ENCODE data around the gene RBM19.

The RBM19 gene

DNA sequence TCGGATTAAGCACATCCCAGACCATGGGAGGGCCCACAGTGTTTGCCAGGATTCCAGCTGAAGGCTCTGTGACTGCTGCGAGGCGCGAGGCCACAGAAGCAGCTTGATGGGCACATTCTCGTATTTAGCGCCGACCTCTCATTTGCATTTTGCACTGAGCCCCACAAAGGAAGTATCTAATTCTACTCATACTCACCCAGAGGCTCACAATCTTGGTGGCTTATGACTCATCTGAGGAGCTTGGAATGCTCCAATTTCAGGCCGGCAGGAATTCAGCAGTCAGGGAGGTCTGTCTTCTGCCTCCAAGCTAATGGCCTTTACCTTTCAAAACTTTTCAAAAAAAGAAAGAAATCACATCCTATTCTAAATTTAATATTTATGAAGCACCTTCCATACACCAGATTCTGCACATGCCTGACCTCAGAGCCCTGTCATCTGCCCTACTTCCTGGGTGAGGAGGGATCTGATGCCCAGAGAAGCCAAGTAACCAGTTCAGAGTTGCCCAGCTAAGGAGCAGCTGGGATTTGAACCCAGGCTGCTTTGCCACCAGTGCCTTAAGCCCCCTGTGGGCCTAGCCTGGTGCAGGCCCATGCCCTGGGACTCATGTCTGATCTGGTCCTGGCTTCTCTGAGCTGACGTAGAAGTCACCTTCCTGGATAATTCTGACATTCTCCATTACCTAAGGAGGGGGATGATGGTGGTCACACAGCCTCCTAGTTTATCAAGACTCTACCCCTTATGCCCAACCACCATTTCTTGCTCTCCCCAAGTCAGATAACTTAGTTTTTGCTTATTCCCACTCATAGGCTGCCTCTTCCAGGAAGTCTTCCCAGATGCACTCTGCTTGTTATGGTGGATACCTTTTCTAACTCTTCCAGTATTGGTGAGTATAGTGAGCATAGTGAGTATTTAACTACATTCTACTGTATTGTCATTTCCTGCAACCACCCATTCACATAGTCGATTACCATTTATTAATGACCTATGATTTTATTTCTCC is 198.9 kb downstream of the RBM19 start:
- H3K36me3 ChIP-seq (ENCODE audit: control insufficient read depth, low read depth, low read length), result no peaks in the 10 kb centered on the region
- H3K4me3 ChIP-seq (ENCODE audit: low read length), result no peak overlapping the region
- no peak overlapping the region for H3K9ac ChIP-seq (ENCODE audit: low read length)
- no peak overlapping the region for H3K27ac ChIP-seq (ENCODE audit: low read length)
- no peaks in the 10 kb centered on the region for H3K4me1 ChIP-seq (ENCODE audit: control insufficient read depth, low read depth, low read length)
- no peaks in the 10 kb centered on the region for H3K27me3 ChIP-seq (ENCODE audit: control insufficient read depth, insufficient read depth, low read length)
- no peaks in the 10 kb centered on the region for H3K9me3 ChIP-seq (ENCODE audit: control insufficient read depth, low read depth, low read length)
